HG03135 (cell line): Measurements from ENCODE around the gene AMER1.
"Not testable (repeated sequence)": the region's sequence is repeated elsewhere in the genome, so short reads cannot be mapped to it uniquely, and the experiment has no call there.

Experiments
- ATAC-seq: cut with Tn5 transposase; IDR thresholded peaks from one replicate; pipeline ENCODE4 v1.9.1; 2021; ENCODE audit warnings: mild to moderate bottlenecking, moderate library complexity; ENCODE audit not compliant: unreplicated experiment

The AMER1 gene

GRCh38 chrX:64205441-64205734, at the start of gene AMER1:
Gene AMER1, minus strand, starts transcription at chrX:64205708. Its CDS starts 12,422 bp downstream, at chrX:64193286.
- peak; percentile 39 for ATAC-seq

GRCh38 chrX:64230123-64230970, 24.8 kb upstream of the AMER1 start, which contains the start of gene ASB12:
Gene ASB12, minus strand, starts transcription at chrX:64230607. Its CDS starts 4,957 bp downstream, at chrX:64225650.
- no peak for ATAC-seq

GRCh38 chrX:64229154-64229553, 23.6 kb upstream of the AMER1 start:
- ATAC-seq, result no peak

GRCh38 chrX:64218023-64218422, 12.5 kb upstream of the AMER1 start:
- no peak for ATAC-seq

GRCh38 chrX:64213989-64214388, 8.5 kb upstream of the AMER1 start:
- not testable (repeated sequence) for ATAC-seq

GRCh38 chrX:64206556-64207162, 1.2 kb upstream of the AMER1 start:
- ATAC-seq, result no peak

- ATAC-seq, result peak; percentile 89
Observed at GRCh38 chrX:64205735-64206501, 410 bp upstream of the AMER1 start.

- peak; percentile 11 for ATAC-seq
Observed at GRCh38 chrX:64204701-64205440, 637 bp downstream of the AMER1 start.

- ATAC-seq, result no peak
Observed at GRCh38 chrX:64204252-64204651, 1.3 kb downstream of the AMER1 start.

- ATAC-seq, result no peak
Observed at GRCh38 chrX:64202808-64203325, 2.6 kb downstream of the AMER1 start.

GRCh38 chrX:64198036-64198435, 7.5 kb downstream of the AMER1 start:
- no peak for ATAC-seq

GRCh38 chrX:64196606-64197005, 8.9 kb downstream of the AMER1 start:
- ATAC-seq, result no peak

- no peak for ATAC-seq
Observed at GRCh38 chrX:64195862-64196261, 9.6 kb downstream of the AMER1 start.

GRCh38 chrX:64192673-64193072, 12.8 kb downstream of the AMER1 start:
- ATAC-seq, result no peak

- no peak for ATAC-seq
Observed at GRCh38 chrX:64192040-64192439, 13.5 kb downstream of the AMER1 start.

GRCh38 chrX:64191281-64192010, 14.1 kb downstream of the AMER1 start:
- no peak for ATAC-seq

GRCh38 chrX:64190136-64190740, 15.3 kb downstream of the AMER1 start:
- ATAC-seq, result no peak

- no peak for ATAC-seq
Observed at GRCh38 chrX:64188901-64189300, 16.6 kb downstream of the AMER1 start.

- ATAC-seq, result no peak
Observed at GRCh38 chrX:64187762-64188150, 17.8 kb downstream of the AMER1 start.
